Ramos (cell line): ENCODE measurements around the gene ZNF581.

Experiments
- in situ Hi-C: fragments of 300-500 bp; cut with MboI; formaldehyde crosslinking; loops from one replicate; pipeline ENCODE4 v1.14.3; 2022; ENCODE audit warnings: low sequenced_read_pairs; ENCODE audit not compliant: unreplicated experiment

The ZNF581 gene

GRCh38 chr19:55687281-55688201, 44.1 kb downstream of the ZNF581 start:
- in situ Hi-C loops = no loop called here

- in situ Hi-C loops = no loop called here
Observed at GRCh38 chr19:55688422-55689218, 45.2 kb downstream of the ZNF581 start.

- in situ Hi-C loops = no loop called here
Observed at GRCh38 chr19:55689411-55690108, 46.1 kb downstream of the ZNF581 start.

- in situ Hi-C loops = no loop called here
Observed at GRCh38 chr19:55690109-55690768, 46.8 kb downstream of the ZNF581 start.

GRCh38 chr19:55690769-55691545, 47.5 kb downstream of the ZNF581 start:
- in situ Hi-C loops = no loop called here

- in situ Hi-C loops = no loop called here
Observed at GRCh38 chr19:55691561-55692481, 48.4 kb downstream of the ZNF581 start.

GRCh38 chr19:55692681-55693081, 49.2 kb downstream of the ZNF581 start:
- in situ Hi-C loops = no loop called here

- in situ Hi-C loops = no loop called here
Observed at GRCh38 chr19:55693336-55693974, 50.0 kb downstream of the ZNF581 start.

GRCh38 chr19:55694241-55694655, 50.8 kb downstream of the ZNF581 start:
- in situ Hi-C loops = no loop called here

GRCh38 chr19:55694656-55695491, 51.4 kb downstream of the ZNF581 start:
- in situ Hi-C loops = no loop called here
